ENCODE results near the gene LACTBL1. TPM values are rescaled to one million over a fixed set of nuclear protein-coding genes. Genes with fewer than 3 reads are reported as not detected.

Gene LACTBL1
- total RNA-seq, 1 donor from 2014 or later = not detected

DNA sequence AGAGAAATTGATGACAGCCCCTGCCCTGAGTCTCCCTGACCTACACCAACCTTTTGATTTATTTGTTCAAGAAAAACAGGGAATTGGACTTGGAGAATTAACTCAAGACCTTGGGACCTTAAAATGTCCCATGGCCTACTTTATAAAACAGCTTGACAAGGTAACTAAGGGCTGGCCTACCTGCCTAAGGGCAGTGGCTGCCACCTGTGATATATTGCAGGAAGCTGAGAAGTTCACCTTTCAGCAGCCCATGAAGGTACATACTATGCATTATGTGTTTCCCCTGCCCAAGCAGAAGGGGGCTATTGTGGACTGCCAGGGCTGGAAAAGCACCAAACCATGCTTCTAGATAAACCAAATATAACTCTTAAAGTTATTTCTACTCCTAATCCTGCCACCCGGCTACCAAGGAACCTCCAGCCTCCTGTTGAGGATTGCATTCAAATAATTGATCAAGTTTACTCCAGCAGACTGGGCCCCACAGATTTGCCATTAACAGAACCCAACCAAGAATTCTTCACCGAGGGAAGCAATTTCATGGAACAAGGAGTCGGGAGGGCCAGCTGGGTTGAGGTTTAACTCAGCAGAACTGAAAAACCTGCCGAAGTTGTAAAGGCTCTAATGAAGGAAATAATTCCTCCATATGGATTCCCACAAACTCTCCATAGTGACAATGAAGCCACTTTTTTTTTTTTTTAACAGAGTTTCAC lies 28.2 kb downstream of the LACTBL1 start:
- DNase-seq (ENCODE audit: low read depth in 2 of 2) = no peak

DNA sequence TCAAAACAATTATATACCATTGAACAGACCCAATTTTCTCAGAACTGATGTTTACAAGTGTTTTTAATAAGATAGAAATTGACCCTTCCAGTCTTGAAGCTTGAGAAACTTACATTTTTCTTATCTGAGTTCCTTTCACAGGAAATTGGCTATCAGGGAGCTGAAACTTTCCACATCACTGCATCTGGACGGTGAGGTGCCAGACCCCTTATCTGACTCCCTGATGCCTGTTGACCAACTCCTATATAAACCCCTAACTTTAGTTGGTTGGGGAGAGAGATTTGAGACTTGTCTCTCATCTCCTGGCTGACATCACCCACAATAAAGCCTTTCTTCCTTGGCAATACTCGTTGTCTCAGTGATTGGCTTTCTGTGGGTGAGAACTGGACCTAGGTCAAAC lies 31.4 kb downstream of the LACTBL1 start:
- no peak for DNase-seq (ENCODE audit: low read depth in 2 of 2)

DNA sequence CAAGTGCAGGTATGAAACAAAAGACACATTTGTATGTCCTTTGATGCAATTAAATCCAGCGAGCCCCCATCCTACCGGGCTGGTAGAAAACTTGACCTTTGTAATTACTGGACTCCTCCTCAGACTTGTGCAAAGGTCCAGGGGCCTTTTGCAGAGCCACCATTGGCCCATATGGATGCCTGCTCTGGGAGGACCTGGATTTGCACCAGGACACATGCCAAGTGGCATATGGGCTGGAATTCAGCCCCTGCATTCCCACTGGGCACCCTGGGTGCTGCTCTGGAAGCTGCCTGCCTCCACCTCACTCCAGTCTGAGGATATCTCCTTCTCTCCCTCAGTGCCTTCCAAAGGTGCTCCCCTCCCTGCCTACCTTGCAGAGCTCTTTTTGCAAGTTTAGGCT lies 36.0 kb downstream of the LACTBL1 start:
- DNase-seq (ENCODE audit: low read depth in 2 of 2) = no peak

DNA sequence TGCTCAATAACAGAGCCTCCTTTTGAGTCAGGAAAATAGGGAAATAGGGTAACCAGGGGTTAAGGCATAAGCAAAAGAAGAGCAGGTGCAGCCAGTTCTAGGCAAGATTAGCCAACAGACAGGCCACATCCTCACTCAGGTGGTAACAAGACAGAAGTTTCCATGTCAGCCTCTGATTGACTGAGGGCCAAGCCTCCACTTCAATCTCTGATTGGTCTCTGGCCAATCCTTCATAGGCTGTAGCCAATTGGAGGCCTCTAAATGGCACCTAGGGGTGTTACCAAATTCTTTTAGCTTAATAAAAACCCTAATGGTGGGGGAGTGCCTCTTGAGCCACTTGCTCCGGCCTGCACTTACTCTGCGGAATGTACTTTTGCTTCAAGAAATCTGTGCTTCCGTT lies 37.2 kb downstream of the LACTBL1 start:
- DNase-seq (ENCODE audit: low read depth in 2 of 2) = no peak

DNA sequence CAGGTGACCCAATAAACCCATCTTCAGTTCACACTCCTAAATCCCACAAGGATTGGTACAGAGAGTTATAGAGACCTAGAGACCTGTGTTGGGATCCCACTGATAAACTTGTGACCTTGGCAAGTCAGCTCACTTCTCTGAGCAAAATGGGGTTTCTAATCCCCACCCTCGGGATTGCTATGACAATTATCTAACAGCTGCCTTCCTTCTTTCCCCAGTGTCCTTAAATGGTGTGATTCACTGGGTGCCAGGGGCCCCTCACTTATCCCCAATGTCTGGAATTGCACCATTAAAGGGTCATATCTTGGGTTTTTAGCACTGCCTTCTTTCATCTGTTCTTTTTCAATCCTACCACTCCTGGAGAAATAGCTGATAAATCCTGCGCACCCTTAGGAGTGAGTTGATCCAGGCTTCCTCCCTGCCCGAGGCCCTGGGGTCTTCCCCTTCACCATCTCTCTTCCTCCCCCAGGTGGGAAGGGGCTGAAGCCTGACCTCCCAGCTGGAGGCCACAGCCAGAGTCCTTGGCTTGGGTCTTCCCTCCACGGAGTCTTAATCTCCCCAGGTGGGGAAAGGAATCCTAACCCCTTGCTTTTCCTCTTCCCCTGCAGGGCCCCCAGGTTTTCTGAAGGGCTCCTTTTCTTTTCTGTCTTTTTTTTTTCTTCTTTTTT lies 39.7 kb downstream of the LACTBL1 start:
- no peak for DNase-seq (ENCODE audit: low read depth in 2 of 2)

DNA sequence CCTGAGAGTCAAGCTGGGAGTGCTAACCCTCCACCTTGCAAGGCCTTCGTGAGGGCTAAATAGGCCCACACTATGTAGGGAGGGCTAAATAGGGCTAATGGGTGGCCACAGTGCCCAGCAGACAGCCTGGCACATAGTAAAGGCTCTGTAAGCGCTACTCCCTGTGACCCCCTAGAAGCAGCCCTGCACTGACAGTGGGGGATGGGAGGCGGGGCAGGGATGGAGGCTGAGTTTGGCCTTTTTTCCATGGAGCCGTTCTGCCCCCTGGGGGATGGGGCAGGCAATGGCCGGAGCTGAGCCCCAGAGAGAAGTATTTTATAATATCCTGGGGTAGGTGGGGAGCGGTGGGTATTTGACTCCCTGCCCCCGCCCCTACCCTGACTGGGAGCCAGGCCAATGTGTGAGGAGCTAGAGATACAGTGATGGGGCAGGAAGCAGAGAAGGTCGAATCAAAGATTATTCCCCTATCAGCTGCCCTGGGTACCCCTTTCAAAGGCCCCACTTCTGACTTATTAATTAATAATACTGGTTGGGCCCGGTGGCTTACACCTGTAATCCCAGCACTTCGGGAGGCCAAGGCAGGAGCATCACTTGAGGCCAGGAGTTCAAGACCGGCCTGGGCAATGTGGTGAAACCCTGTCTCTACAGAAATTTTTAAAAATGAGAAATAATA lies 42.3 kb downstream of the LACTBL1 start:
- DNase-seq (ENCODE audit: low read depth in 2 of 2) = peak; percentile 12 to 52

DNA sequence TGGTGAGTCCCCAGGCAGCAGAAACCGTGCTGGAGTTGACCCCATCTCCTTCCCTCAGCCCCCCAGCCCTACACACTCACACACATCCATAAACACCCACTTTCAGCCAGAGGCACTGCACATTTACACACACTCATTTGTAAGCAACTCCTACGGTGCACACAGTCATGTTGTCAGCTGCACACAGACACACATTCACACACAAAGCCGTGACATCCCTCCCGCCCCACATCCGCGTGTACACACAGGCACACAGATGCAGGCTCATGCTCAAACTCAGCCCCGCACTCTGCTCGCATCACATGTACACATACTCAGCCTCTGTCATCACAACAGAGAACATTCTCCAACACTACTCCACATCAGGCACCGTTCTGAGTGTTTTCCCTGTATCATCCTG lies 47.6 kb downstream of the LACTBL1 start:
- DNase-seq (ENCODE audit: low read depth in 2 of 2) = no peak

DNA sequence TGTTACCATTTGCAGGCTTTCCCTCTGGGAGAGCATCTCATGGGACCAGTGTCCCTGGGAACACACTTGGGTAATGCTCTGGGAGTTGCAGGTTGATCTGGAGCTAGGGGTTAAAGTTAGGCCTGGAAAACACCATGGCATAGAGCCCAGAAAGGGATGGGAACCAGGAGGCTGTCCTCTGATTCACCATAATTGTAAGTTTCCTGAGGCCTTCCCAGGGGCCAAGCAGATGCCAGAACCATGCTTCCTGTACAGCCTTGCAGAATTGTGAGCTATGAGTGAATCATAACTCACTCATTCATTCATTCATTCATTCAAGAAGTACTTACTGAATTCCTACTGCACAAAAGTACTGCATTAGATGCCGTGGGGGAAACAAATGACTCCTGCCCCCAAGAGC lies 50.0 kb downstream of the LACTBL1 start:
- peak; percentile 48 to 90 for DNase-seq (ENCODE audit: low read depth in 2 of 2)

DNA sequence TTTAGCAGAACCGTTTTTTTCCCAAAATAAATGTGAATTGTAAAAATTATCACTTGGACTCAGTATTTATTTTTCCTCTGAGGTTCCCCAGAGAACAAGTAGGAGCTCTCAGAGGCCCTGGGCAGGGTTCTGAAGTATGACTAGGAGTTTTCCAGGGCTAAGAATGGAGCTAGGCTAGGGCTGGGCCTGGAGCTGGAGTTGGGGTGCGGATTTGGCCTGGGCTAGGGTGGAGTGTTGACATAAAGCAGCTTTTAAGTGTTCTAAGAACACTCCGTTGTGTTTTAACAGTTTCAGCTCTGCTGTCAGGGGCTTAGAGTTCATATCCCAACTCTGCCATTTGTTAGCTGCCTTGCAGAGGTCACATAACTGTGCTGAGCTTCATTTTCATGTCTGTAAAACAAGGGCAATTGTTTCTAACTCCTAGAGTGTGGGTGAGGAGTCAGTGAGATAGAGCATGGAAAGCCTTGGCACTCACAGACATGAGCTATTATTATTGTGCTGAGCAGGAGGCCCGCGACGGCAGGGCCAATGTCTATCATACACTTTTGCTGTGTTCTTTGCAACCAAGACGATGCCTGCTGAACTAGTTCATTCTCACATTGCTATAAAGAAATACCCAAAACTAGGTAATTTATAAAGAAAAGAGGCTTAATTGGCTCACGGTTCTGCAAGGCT lies 51.1 kb downstream of the LACTBL1 start:
- DNase-seq (ENCODE audit: low read depth in 2 of 2) = no peak

DNA sequence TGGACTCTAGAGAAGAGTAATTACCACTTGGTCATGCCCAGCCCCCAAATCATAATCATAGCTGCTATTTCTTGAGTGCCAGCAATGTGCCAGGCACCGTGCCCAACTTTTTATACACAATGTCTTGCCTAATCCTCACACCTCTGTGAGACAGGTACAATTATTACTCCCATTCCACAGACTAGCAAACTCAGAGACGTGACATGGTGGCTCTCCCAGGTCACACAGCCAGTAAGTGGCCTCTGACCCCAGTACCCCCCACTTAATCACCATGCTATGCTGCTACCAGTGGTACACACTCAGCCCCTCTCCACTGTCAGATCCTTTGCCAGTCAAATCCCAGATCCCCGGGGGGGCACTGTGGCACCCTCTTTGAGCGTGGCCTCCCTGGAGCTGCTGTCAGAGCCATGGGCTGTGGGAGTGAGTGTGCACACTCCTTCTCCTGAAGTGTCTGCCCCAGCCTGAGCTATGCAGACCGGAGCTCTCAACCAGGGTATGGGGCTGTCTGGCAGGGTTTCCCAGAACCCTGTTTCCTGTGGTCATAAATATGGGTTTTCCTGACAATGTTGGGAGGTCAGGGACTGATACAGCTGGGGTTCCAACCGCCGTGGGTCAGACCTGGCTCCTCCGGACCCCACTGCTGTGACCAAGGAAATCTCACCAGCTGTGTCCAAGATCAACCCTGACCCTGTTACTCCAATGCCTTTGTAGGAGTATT lies 51.8 kb downstream of the LACTBL1 start:
- peak in 1 of 2 donors; percentile 67 for DNase-seq (ENCODE audit: low read depth in 2 of 2)

DNA sequence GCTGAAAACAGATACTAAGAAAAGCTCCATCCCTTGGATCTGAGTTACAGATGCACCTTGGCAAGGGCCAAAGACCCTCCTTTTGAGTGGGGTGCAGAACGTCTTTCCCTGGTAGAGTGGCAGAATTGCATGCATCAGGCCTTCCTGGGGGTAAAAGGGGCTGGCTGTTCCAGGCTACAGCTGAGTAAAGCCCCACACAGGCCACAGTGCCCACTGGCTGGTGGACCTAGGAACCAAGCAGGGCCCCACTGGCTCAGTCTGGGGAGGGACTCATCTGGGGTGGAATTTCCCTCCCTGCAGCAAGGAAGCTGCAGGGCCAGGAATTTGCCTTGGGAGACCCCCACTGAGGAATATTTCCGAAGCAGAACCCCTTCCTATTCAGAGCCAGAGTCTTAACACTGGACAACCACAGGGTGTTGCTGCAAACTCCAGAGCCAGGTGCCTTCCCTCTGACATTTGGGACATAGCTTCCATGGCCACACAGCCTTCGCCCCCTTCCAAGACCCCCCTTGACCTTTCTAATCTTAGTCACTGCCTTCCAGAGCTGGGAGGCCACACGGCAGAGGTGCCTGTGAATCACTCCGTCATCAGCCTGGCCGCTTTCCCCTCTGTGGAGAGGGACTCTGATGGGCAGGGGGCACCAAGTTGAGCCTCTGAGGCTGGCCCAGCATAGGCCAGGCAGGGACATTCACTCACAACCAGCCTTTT lies 52.5 kb downstream of the LACTBL1 start:
- no peak for DNase-seq (ENCODE audit: low read depth in 2 of 2)

DNA sequence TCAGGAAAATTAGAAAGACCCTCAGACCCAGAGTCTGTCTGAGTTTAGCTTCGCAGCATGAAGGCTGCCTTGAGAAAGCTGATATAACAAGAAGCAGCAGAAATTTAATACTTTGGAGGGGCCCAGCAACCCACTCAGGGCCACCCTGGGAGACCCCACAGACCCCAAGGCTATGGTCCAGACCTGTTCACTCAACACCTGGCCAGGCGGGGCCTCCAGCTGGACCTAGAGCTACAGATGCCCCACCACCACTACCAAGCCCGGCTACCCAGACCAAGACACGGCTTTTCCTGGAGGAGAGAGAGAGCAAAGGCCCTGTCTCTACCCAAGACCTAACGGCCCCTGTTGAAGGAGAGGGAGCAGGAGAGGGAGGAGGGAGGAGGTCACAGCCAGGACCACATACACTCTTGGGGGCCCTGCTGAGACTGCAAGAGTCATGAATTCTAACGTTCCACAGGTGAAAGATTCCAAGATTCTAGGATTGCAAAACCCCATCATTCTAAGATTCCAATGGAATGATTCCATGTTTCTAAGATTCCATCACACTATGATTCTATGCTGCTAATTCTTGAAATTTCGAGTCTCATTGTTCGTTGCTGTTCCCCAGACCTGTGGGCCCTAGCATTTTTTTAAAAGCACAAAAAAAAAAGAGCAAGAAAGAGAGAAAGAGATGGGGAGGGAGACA lies 53.2 kb downstream of the LACTBL1 start:
- DNase-seq (ENCODE audit: low read depth in 2 of 2) = no peak

DNA sequence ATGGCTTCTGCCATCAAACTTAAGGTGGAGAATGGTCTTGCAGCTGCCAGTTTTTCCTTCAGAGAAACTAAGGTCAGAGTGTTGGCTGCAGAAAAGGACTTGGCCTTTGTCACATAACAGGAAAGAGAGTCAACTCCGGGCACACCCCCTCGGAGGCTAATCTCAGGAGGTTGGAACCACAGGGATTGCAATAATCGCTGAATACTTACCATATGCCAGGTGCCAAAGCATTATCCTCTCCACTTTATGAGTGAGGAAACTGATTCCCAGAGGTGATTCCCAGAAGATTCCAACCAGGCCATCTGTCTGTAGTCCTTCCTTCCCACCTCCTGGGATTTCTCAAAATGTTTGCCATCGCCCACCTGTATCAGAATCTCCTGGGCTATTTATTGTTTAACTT lies 54.0 kb downstream of the LACTBL1 start:
- no peak for DNase-seq (ENCODE audit: low read depth in 2 of 2)

DNA sequence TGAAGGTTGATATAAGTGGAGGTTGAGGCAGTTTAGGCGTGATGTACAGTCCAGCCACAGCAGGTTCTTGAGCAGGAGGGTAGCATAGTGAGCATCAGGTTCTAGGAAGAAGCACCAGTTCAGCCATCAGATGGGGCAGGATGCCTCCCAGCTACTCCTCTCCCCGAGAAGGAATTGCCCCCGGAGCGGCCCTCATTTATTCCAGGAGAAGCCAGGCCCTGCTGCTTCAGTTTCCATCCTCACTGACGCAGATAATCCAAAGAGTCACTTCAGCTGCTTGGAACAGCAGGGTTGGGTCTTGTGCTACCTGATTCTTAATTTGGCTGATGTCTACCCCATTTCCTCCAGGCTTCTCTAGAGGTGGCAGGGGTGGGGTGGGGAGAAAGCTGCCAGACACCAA lies 54.7 kb downstream of the LACTBL1 start:
- DNase-seq (ENCODE audit: low read depth in 2 of 2) = no peak

DNA sequence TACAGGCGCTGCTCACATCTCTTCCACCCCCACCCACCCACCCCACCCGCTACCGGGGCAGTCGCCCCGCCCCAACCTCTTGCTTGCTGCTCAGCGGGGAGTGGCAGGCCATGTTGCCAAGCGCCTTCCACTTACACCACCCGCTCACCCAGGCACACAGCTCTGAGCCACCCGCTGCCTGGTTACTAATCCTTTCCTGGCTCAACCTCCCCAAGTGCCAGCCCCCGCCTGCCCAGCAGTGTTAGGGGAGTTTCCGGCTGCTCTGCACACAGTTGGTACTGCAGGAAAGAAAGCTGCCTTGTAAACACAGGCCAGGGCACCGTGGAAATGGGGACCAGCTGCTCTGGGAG lies 56.2 kb downstream of the LACTBL1 start:
- DNase-seq (ENCODE audit: low read depth in 2 of 2) = peak in 1 of 2 donors; percentile 54

DNA sequence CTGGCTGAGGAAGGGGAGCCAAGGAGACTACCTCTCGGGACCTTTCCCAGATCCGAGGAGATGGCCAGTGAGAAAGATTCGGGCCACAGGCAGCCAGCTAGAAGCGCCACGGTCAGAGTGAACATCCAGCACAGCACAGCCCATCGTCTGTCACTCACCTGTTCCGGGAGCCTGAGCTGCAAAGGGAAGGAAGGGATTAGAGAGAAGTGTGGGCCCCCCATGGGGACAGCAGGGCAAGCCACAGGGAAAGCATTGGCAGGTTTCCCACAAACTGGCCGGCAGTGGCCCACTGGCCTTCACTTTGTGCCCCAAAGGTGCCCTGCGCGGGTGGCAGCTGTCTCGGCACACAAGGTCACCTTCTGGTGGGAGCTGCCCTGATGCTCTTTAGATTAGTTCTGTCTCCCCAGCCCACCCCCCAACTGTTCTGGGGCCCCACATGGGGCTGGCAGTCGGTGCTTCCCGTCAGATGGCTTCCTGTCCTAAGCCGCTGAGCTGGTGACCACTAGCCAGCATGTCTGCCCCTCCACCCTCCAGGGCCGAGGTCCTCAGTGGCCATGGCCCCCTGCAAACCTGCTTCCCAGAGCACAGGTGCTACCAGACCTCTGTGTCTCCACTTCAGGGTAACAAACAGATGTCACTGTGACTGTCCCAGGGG lies 56.7 kb downstream of the LACTBL1 start:
- peak in 1 of 2 donors; percentile 52 for DNase-seq (ENCODE audit: low read depth in 2 of 2)

DNA sequence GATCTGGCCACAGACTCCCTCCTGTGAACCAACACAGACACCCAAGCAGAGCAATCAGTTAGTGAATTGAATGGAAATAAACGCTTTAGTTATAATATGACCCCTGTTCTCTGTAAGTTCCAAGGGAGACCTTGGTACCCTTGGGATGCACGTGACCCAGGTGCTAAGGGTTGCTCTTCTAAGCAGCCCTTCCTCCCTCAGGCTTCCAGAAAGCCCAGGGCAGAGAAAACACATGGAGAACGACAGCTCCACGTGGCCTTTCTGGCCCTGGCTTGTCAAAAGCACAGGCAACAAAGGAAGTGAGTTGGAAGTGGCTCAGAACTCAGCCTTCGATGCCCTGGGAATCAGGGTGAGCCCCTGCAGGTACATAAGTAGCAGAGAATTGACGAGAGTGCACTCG lies 57.4 kb downstream of the LACTBL1 start:
- DNase-seq (ENCODE audit: low read depth in 2 of 2) = no peak

DNA sequence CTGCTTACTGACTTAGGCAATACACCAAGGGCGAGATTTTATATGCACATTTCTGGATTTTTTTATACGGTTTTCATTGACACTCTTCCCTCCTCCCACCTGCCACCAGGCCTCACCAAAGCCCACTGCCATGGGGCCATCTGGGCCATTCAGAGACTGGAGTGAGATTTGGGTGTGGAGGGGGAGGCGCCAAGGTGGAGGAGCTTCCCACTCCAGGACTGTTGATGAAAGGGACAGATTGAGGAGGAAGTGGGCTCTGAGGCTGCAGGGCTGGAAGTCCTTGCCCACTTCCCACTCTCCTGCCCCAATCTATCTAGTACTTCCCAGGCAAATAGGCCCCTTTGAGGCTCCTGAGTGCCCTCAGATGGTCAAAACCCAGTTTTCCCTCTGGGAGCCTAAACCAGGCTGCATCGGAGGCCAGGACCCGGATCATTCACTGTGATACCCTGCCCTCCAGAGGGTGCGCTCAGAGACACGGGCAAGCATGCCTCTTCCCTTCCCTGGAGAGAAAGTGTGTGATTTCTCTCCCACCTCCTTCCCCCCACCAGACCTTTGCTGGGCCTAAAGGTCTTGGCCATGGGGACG lies 57.9 kb downstream of the LACTBL1 start:
- no peak for DNase-seq (ENCODE audit: low read depth in 2 of 2)

DNA sequence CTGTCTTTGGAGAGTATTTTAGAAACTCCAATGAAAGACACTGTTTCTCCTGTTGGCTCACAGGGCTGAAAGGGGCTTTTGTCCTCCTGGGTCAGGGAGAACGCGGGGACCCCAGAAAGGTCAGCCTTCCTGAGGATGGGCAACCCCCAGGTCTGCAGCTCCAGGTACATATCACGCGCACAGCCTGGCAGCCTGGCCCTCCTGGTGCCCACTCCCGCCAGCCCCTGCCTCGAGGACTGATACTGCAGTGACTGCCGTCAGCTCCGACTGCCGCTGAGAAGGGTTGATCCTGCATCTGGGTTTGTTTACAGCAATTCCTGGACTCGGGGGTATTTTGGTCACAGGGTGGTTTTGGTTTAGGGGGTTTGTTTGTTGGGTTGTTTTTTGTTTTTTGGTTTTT lies 58.5 kb downstream of the LACTBL1 start:
- no peak for DNase-seq (ENCODE audit: low read depth in 2 of 2)

Measured in dermis microvascular lymphatic vessel endothelial cell (primary cell).